Neural crest cell (in vitro differentiated cells): ENCODE measurements around the gene CCDC80. TPM values are rescaled to one million over a fixed set of nuclear protein-coding genes. Genes with fewer than 3 reads are reported as not detected.

Experiments
- DNase-seq: peaks from one replicate; pipeline ENCODE4 v3.0.0; 2021; ENCODE audit warnings: low read depth, mixed read lengths, low spot score
- H3K27ac Mint-ChIP-seq: one replicate; pipeline ENCODE4 v1.8.0; 2021; ENCODE audit warnings: mild to moderate bottlenecking, mixed read lengths; ENCODE audit not compliant: unreplicated experiment
- H3K27me3 Mint-ChIP-seq: 2 replicates; pipeline ENCODE4 v1.8.0; 2021; ENCODE audit warnings: low read depth, mild to moderate bottlenecking, mixed read lengths
- H3K36me3 Mint-ChIP-seq: 2 replicates; pipeline ENCODE4 v1.8.0; 2021; ENCODE audit warnings: low read depth, mild to moderate bottlenecking, mixed read lengths
- H3K4me1 Mint-ChIP-seq: 2 replicates; pipeline ENCODE4 v1.8.0; 2021; ENCODE audit warnings: mixed read lengths
- H3K4me3 Mint-ChIP-seq: one replicate; pipeline ENCODE4 v1.8.0; 2021; ENCODE audit warnings: mild to moderate bottlenecking, mixed read lengths
- H3K9me3 Mint-ChIP-seq: 2 replicates; pipeline ENCODE4 v1.8.0; 2021; ENCODE audit warnings: mixed read lengths
- total RNA-seq: library from RNA; stranded (reverse); gene quantifications from 2 replicates; pipeline ENCODE4 v1.2.1, GENCODE V29; 2021
- TF ChIP-seq, protein P1 (sequence below): fragments of 200-600 bp; sonication (generic); conservative IDR thresholded peaks from 2 replicates; pipeline ENCODE4 v1.5.0; 2021; ENCODE audit warnings: antibody characterized with exemption, mild to moderate bottlenecking

CCDC80 gene
- total RNA-seq, 1 donor from 2014 or later, result 42.1 TPM

DNA sequence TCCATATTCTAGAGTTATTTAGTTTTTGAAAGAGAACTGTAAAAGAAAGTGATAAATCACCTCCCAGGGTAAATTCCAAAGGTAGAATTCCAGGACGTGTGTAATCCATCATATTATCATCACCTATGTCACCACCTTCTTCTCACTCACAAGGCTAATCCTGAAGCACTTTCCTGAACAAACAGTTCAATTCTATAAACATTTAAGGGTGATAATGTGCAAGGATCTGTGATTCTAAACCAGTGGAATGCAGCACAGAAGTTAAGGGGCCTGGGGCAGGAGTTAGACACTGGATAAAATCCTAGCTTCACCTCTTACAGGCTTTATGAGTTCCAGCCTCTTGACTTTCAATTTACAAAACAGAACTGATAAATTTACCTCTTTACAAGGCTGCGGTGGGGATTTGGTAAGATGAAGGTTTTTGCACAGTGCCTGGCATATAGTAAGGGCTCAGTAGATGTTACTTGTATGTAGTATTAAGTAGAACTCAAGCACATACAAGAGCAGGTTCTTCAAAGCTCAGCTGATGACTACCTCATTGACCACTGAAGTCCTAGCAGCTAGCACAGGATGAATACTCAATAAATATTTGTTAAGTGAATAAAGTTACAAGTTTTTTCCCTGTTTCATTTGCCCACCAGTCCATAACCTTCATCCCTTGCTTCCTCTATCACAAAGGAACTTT lies 47.3 kb upstream of the CCDC80 start:
- H3K27ac Mint-ChIP-seq, result no peak overlapping the region
- H3K9me3 Mint-ChIP-seq, result peaks cover 5% of the 10 kb centered on the region
- H3K4me3 Mint-ChIP-seq, result no peak overlapping the region
- no peak for DNase-seq
- TF ChIP-seq, protein P1, sequence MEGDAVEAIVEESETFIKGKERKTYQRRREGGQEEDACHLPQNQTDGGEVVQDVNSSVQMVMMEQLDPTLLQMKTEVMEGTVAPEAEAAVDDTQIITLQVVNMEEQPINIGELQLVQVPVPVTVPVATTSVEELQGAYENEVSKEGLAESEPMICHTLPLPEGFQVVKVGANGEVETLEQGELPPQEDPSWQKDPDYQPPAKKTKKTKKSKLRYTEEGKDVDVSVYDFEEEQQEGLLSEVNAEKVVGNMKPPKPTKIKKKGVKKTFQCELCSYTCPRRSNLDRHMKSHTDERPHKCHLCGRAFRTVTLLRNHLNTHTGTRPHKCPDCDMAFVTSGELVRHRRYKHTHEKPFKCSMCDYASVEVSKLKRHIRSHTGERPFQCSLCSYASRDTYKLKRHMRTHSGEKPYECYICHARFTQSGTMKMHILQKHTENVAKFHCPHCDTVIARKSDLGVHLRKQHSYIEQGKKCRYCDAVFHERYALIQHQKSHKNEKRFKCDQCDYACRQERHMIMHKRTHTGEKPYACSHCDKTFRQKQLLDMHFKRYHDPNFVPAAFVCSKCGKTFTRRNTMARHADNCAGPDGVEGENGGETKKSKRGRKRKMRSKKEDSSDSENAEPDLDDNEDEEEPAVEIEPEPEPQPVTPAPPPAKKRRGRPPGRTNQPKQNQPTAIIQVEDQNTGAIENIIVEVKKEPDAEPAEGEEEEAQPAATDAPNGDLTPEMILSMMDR, result no peak
- no peaks in the 10 kb centered on the region for H3K36me3 Mint-ChIP-seq
- no peaks in the 10 kb centered on the region for H3K27me3 Mint-ChIP-seq
- peaks cover 25% of the 10 kb centered on the region for H3K4me1 Mint-ChIP-seq

DNA sequence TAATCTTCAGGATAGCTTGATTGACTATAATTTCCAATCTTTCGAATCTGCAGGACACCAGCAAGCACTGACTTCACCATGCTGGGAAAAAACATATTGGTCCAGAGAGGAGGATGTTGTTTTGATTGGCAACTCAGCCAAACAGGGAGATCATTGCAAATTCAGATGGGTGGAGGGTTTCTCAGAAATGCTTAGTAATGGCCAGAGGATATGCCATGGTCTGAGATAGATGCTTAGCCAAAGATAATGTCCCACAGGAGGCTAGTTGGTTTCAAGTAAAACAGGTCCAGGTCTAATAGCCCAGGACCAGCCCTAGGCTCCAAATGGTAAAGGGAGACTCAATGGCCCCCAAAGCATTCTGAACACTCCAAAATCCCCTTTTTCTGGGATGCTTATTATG lies 46.7 kb upstream of the CCDC80 start:
- H3K27me3 Mint-ChIP-seq, result no peaks in the 10 kb centered on the region
- no peaks in the 10 kb centered on the region for H3K36me3 Mint-ChIP-seq
- no peak for DNase-seq
- H3K4me1 Mint-ChIP-seq, result peaks cover 25% of the 10 kb centered on the region
- H3K27ac Mint-ChIP-seq, result no peak overlapping the region
- TF ChIP-seq, protein P1, result no peak
- H3K4me3 Mint-ChIP-seq, result no peak overlapping the region
- H3K9me3 Mint-ChIP-seq, result peaks cover 5% of the 10 kb centered on the region

DNA sequence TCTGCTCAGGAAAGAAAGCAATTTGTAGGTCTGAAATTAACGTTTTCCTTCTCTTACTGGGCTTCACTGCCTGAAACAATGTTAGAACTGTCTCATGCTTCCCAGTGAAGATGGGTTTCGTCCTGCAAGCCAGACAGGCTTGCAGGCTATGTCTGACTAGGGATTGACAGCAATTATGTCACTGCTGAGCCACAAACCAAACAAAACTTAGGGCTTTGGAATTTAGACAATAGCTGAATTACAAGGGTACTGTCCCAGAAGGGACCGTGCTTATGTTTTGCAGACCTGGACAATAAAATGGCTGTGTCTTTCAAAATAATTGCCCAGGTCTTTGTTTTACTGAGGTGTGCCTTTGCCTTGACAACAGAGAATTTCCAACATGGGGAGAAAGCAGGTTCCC lies 46.3 kb upstream of the CCDC80 start:
- TF ChIP-seq, protein P1, result no peak
- no peak overlapping the region for H3K27ac Mint-ChIP-seq
- no peaks in the 10 kb centered on the region for H3K27me3 Mint-ChIP-seq
- no peaks in the 10 kb centered on the region for H3K36me3 Mint-ChIP-seq
- DNase-seq, result no peak
- H3K4me1 Mint-ChIP-seq, result peaks cover 25% of the 10 kb centered on the region
- peaks cover 3% of the 10 kb centered on the region for H3K9me3 Mint-ChIP-seq
- H3K4me3 Mint-ChIP-seq, result no peak overlapping the region

DNA sequence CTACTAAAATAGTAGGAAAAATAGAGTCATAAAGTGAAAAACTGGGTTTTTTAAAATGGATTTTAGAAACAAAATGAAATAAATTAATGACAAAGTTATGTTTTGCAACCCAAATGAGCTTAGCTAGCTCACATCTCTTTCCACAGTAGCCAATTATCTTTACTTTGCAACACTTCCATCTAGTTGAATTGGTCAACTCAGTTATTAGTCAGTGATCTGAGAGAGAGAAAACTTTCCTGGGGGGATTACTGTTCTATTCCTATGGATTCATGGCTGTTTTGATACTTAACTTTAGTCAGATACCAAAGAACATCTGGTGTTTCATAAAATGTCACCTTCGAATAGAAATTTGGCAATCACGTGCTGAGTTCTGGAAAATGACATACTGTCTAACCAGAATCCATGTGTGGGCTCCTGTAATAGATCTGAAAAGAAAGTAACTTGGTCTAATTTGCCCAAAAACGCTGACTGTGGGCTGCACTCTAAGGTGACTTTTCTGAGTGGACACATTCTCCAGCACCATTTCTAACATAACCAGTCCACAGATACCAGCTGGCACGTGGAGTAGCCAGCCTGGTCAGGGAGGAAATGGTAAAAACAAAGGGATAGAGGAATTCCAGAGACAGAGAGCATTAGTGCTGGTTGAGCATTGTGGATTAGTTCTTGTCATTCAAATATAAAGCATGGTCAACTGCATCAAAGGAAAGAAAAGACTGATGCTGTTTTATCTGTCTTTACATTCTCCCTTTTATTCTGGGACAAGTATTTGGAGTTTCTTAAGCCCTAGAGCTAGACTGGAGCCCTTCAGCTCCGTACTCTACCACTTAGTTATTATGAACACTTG lies 45.2 kb upstream of the CCDC80 start:
- H3K4me3 Mint-ChIP-seq, result no peak overlapping the region
- no peak overlapping the region for H3K27ac Mint-ChIP-seq
- no peak for DNase-seq

DNA sequence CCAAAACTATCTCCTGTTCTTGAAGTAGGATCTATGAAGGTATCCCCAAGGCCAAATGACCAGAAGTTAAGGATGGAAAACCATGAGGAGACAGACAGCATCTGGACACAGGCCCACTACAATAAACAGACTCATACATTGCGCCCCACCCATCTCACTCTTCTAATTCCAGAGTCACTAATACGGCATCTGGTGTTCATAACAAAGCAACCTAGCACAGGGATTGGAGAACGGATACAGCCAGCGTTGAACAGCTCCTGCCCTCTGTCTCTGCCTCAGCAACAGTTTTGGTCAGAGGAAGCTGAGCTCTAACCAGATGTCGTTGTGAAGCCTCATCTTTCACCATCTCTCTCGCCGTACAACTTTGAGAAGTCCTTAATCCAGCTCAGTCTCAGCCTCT lies 44.5 kb upstream of the CCDC80 start:
- no peak overlapping the region for H3K4me3 Mint-ChIP-seq
- TF ChIP-seq, protein P1, result no peak
- H3K27ac Mint-ChIP-seq, result no peak overlapping the region
- H3K27me3 Mint-ChIP-seq, result no peaks in the 10 kb centered on the region
- peaks cover 2% of the 10 kb centered on the region for H3K9me3 Mint-ChIP-seq
- no peak for DNase-seq
- peaks cover 25% of the 10 kb centered on the region for H3K4me1 Mint-ChIP-seq
- H3K36me3 Mint-ChIP-seq, result no peaks in the 10 kb centered on the region

More for the DNA sequence above, 45.2 kb upstream of the CCDC80 start:
- H3K36me3 Mint-ChIP-seq, result no peaks in the 10 kb centered on the region
- TF ChIP-seq, protein P1, result no peak
- H3K9me3 Mint-ChIP-seq, result peaks cover 4% of the 10 kb centered on the region
- peaks cover 25% of the 10 kb centered on the region for H3K4me1 Mint-ChIP-seq
- H3K27me3 Mint-ChIP-seq, result no peaks in the 10 kb centered on the region
